ENCODE results near the gene USP6NL.

The USP6NL gene

DNA sequence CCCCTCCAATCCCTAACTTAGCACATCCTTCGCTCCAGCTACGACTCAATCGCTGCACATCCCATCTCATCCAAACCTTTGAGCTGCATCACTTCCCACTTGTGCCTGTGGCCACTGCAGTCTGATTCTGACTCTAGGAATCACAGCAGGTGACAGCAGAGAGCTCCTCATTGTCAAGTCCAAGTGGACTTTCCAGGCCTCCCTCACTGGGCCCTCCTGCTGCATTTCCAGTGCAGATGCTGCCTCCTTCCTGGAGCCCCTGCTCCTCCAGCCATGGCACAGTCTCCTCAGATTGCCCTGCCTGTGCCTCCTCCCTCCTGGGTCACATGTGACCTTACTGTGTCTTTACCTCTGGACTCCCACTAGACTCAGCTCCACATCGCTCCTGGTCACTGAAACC is 157.3 kb downstream of the USP6NL start:
- TF ChIP-seq CTCF (IDR thresholded peaks at IDR 0.05; ENCODE audit: extremely low read depth, missing control alignments), result no peak
- no peak for DNase-seq (ENCODE audit: low spot score)

GRCh38 chr10:11451640-11452260 is 159.7 kb downstream of the USP6NL start:
- no peak for DNase-seq (ENCODE audit: low spot score)
- TF ChIP-seq CTCF (IDR thresholded peaks at IDR 0.05; ENCODE audit: extremely low read depth, missing control alignments), result no peak

DNA sequence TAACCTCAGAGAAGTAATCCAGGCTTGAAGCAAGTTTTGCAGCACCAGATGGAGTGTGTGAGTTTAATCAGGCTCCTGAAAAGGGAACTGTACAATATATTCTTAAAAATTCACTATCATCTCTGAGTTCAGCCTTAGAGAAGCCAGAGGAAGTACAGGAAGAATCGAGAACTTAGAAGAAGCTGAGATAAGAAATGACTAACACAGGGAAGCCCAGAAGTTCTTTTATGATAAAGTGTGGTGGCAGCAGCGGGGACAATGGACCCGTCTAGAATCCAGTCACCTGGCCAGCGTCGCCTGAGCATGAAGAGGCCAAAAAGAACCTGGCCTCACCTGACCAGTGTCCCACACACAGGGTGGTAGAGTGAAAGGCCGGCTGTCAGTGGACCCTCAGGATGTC is 161.0 kb downstream of the USP6NL start:
- DNase-seq (ENCODE audit: low spot score), result no peak
- TF ChIP-seq CTCF (IDR thresholded peaks at IDR 0.05; ENCODE audit: extremely low read depth, missing control alignments), result no peak

GRCh38 chr10:11449761-11450160 is 161.7 kb downstream of the USP6NL start:
- no peak for DNase-seq (ENCODE audit: low spot score)
- TF ChIP-seq CTCF (IDR thresholded peaks at IDR 0.05; ENCODE audit: extremely low read depth, missing control alignments), result no peak

DNA sequence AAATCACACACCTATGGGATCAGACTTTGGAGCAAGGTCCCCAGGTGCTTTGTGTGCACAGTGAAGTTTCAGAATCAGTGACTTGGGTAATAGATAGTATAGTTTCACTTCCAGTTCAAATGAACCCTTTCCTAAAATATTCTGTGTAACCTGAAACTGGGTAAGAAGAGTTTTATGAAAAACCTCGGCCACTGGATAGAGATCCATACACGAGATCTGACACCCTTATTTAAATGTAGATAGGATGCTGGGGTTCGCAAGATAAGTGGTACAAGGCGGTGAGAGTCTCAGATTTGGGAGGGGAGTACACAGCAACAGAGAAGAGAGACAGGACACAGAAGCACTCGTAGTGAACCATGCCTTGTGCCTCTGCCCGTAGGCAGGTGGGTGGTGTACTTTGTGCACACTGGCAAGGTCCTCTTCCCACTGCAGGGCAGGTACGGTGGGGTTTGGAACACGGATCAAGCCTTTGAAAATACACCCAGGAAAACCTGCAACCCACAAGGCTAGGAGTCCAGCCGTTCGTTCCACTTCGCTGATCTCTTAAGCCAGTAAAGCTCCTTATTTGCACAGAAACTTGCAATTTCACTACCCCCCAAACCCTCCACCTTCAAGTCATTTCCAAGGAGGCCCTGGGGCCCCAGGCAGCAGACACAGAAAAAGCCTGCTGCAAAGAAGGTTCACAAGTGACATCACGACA is 162.8 kb downstream of the USP6NL start:
- no peak for TF ChIP-seq CTCF (IDR thresholded peaks at IDR 0.05; ENCODE audit: extremely low read depth, missing control alignments)
- peak; percentile 64 for DNase-seq (ENCODE audit: low spot score)

GRCh38 chr10:11448190-11448544 is 163.3 kb downstream of the USP6NL start:
- no peak for TF ChIP-seq CTCF (IDR thresholded peaks at IDR 0.05; ENCODE audit: extremely low read depth, missing control alignments)
- DNase-seq (ENCODE audit: low spot score), result peak; percentile 49

DNA sequence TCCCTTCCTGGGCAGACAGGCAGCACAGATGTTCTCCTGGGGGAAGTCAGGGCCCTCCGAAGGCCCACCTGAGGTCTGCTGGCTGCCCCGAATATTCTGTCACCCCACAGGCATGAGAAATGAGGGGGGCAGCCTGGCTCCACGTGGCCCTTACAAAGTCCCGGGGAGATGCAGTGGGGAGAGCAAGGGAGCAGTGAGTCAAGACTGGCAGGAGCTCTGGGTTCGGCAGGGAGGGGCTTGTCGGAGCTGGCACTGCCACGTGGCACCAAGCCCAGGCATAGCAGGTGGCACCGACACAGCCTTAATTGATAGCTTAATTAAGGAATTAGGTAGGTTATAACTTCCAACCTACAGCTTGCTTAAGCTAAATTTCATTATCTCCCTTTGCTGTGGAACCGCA is 163.9 kb downstream of the USP6NL start:
- no peak for TF ChIP-seq CTCF (IDR thresholded peaks at IDR 0.05; ENCODE audit: extremely low read depth, missing control alignments)
- no peak for DNase-seq (ENCODE audit: low spot score)
